GM12878 (cell line): ENCODE results near the gene RAB12. TPM values are rescaled to one million over a fixed set of nuclear protein-coding genes. Genes with fewer than 3 reads are reported as not detected.

Experiments used
- ATAC-seq: fragments of 200-7000 bp; cut with Tn5 transposase; 3 replicates; pipeline ENCODE4 v1.9.1; 2020; ENCODE audit warnings: mild to moderate bottlenecking, moderate library complexity
- BruUV-seq: library from RNA; stranded (reverse); fragments of 400-500 nt; replicated peaks from 2 replicates; lab custom pipeline; 2021; lab: Mats Ljungman, UMichigan
- CTCF ChIA-PET: fragments of 300-600 bp; sonication (Branson Sonifier 250); formaldehyde crosslinking; extraction: SDS; loops from one replicate; lab custom pipeline; 2021; ENCODE audit warnings: inconsistent platforms; lab: Yijun Ruan, JAX
- POLR2A ChIA-PET: fragments of 350-600 bp; formaldehyde crosslinking; extraction: SDS; loops from one replicate; lab custom pipeline; 2021; ENCODE audit warnings: inconsistent platforms; lab: Charles Lee
- RAD21 ChIA-PET: fragments of 300-600 bp; sonication (Branson Sonifier 250); formaldehyde crosslinking; loops from one replicate; lab custom pipeline; 2023; ENCODE audit warnings: antibody characterized with exemption; ENCODE audit not compliant: unreplicated experiment; lab: Charles Lee
- SMC1A ChIA-PET: fragments of 300-600 bp; sonication (Branson Sonifier 250); formaldehyde crosslinking; loops from one replicate; lab custom pipeline; 2023; ENCODE audit not compliant: unreplicated experiment, uncharacterized antibody; lab: Charles Lee
- DNase-seq: peaks from one replicate; pipeline ENCODE4 v3.0.0-alpha.2; 2011; ENCODE audit warnings: low read depth, low spot score
- FAIRE-seq: peaks from 3 replicates; lab custom pipeline; 2011; peaks lifted over from hg19 to GRCh38; lab: Jason Lieb, UNC
- H2AFZ ChIP-seq: 2 replicates; pipeline ENCODE4 v1.6.0; 2011; ENCODE audit warnings: low read depth, low read length, control low read depth; ENCODE audit not compliant: control insufficient read depth
- H3K27ac ChIP-seq: 2 replicates; pipeline ENCODE4 v1.5.1; 2011; ENCODE audit warnings: control low read depth; ENCODE audit not compliant: control insufficient read depth, insufficient read depth
- H3K27me3 ChIP-seq, 2 experiments: replicated peaks in 1 of 2; 2 replicates each; pipeline versions ENCODE4 v1.6.0 to v1.6.1; 2011; ENCODE audit warnings: low read length in 1 of 2; ENCODE audit not compliant: control insufficient read depth in 2 of 2, insufficient read depth in 2 of 2
- H3K36me3 ChIP-seq, 2 experiments: 2 replicates each; pipeline ENCODE4 v1.5.1; 2011; ENCODE audit warnings: low read length in 1 of 2; ENCODE audit not compliant: control insufficient read depth in 2 of 2, insufficient read depth in 2 of 2
- H3K4me1 ChIP-seq: 2 replicates; pipeline ENCODE4 v1.6.1; 2011; ENCODE audit warnings: mild to moderate bottlenecking, low read length, moderate library complexity, mixed read lengths; ENCODE audit not compliant: control insufficient read depth, insufficient read depth
- H3K4me2 ChIP-seq: 2 replicates; pipeline ENCODE4 v1.6.0; 2011; ENCODE audit warnings: control low read depth; ENCODE audit not compliant: control insufficient read depth, insufficient read depth
- H3K4me3 ChIP-seq: fragments of 200-600 bp; sonication (generic); 2 replicates; pipeline ENCODE4 v1.5.1; 2016
- H3K79me2 ChIP-seq: 2 replicates; pipeline ENCODE4 v1.6.0; 2011; ENCODE audit warnings: low read length; ENCODE audit not compliant: control insufficient read depth, insufficient read depth
- H3K9ac ChIP-seq: 2 replicates; pipeline ENCODE4 v1.8.0; 2011; ENCODE audit warnings: low read length, control low read depth, mixed read lengths; ENCODE audit not compliant: control insufficient read depth, insufficient read depth
- H3K9me3 ChIP-seq: replicated peaks from 3 replicates; pipeline ENCODE4 v1.5.1; 2011; ENCODE audit warnings: mild to moderate bottlenecking, low read length; ENCODE audit not compliant: control insufficient read depth, insufficient read depth
- H4K20me1 ChIP-seq: 2 replicates; pipeline ENCODE4 v1.6.0; 2011; ENCODE audit not compliant: control insufficient read depth, insufficient read depth
- CREB1 ChIP-seq: IDR thresholded peaks from 2 replicates; pipeline ENCODE4 v1.6.1; 2012; ENCODE audit warnings: low read depth, mild to moderate bottlenecking, inconsistent platforms
- ESRRA ChIP-seq: IDR thresholded peaks from 2 replicates; pipeline ENCODE4 v1.6.1; 2012; ENCODE audit warnings: mild to moderate bottlenecking, low read length, improper control_type of control experiment
- HDAC2 ChIP-seq: fragments of 200-600 bp; sonication (generic); IDR thresholded peaks from 2 replicates; pipeline ENCODE4 v1.6.1; 2017
- IKZF1 ChIP-seq: fragments of 450-650 bp; conservative IDR thresholded peaks from 2 replicates; pipeline ENCODE4 v1.6.1; 2017; ENCODE audit warnings: antibody characterized with exemption, mild to moderate bottlenecking
- IKZF2 ChIP-seq, 2 experiments: fragments of 450-650 bp; IDR thresholded peaks; 2 replicates each; pipeline ENCODE4 v1.6.1; 2017; ENCODE audit warnings: mild to moderate bottlenecking in 2 of 2, moderate library complexity in 2 of 2
- JUNB ChIP-seq: IDR thresholded peaks from 2 replicates; pipeline ENCODE4 v1.6.1; 2016; ENCODE audit warnings: antibody characterized with exemption, mild to moderate bottlenecking
- MYB ChIP-seq: fragments of 150-350 bp; IDR thresholded peaks from 2 replicates; pipeline ENCODE4 v1.6.1; 2014; ENCODE audit warnings: mild to moderate bottlenecking, low read depth, low read length, borderline replicate concordance
- NFIC ChIP-seq: IDR thresholded peaks from 2 replicates; pipeline ENCODE4 v1.6.1; 2012; ENCODE audit warnings: low read depth, mild to moderate bottlenecking, inconsistent platforms, low read length, moderate library complexity
- NFXL1 ChIP-seq: fragments of 450-650 bp; IDR thresholded peaks from 2 replicates; pipeline ENCODE4 v1.6.1; 2017; ENCODE audit warnings: antibody characterized with exemption, mild to moderate bottlenecking, borderline replicate concordance
- NFYA ChIP-seq: IDR thresholded peaks from 2 replicates; pipeline ENCODE4 v1.6.1; 2011; ENCODE audit warnings: low read depth, mild to moderate bottlenecking, low read length, improper control_type of control experiment, borderline replicate concordance
- PAX5 ChIP-seq: IDR thresholded peaks from 2 replicates; pipeline ENCODE4 v1.6.1; 2011; ENCODE audit warnings: low read depth, low read length, borderline replicate concordance
- PAX8 ChIP-seq: fragments of 450-650 bp; IDR thresholded peaks from 2 replicates; pipeline ENCODE4 v1.6.1; 2017; ENCODE audit warnings: mild to moderate bottlenecking, moderate library complexity
- POU2F2 ChIP-seq: IDR thresholded peaks from 3 replicates; pipeline ENCODE4 v1.6.1; 2011; ENCODE audit warnings: low read depth, mild to moderate bottlenecking, low read length, borderline replicate concordance
- RBBP5 ChIP-seq: fragments of 200-600 bp; sonication (generic); conservative IDR thresholded peaks from 2 replicates; pipeline ENCODE4 v1.6.1; 2016
- SMARCA5 ChIP-seq: fragments of 450-650 bp; IDR thresholded peaks from 2 replicates; pipeline ENCODE4 v1.6.1; 2017; ENCODE audit warnings: mild to moderate bottlenecking
- SREBF2 ChIP-seq: IDR thresholded peaks from 2 replicates; pipeline ENCODE4 v1.6.1; 2012; ENCODE audit warnings: mild to moderate bottlenecking, low read length
- TARDBP ChIP-seq: IDR thresholded peaks from 2 replicates; pipeline ENCODE4 v1.6.1; 2016; ENCODE audit warnings: borderline replicate concordance
- TBL1XR1 ChIP-seq: IDR thresholded peaks from 2 replicates; pipeline ENCODE4 v1.6.1; 2012; ENCODE audit warnings: low read depth, low read length, improper control_type of control experiment
- TCF12 ChIP-seq: IDR thresholded peaks from 2 replicates; pipeline ENCODE4 v1.6.1; 2011; ENCODE audit warnings: low read depth, mild to moderate bottlenecking, low read length
- WGBS: methylation state at CpG from one replicate; pipeline ENCODE4 v1.1.6; 2016; ENCODE audit warnings: low lambda C conversion rate; ENCODE audit not compliant: insufficient replicate concordance, insufficient coverage; ENCODE audit errors: missing lambda C conversion rate; 5-methylcytosine and 5-hydroxymethylcytosine counted together
- in situ Hi-C: fragments of 300-500 bp; cut with MboI; formaldehyde crosslinking; loops from 9 replicates; pipeline ENCODE4 v1.14.3; 2018; ENCODE audit warnings: mixed read lengths
- intact Hi-C: fragments of 100-400 bp; cut with micrococcal nuclease; formaldehyde crosslinking; loops from one replicate; pipeline ENCODE4 v1.14.2; 2022; ENCODE audit not compliant: unreplicated experiment
- polyA plus RNA-seq, 11 experiments: library from polyadenylated mRNA; depleted of rRNA in 4 of 11; unstranded in 6 of 11; stranded (reverse) in 5 of 11; fragments of >200 nt; fragmentation: Nextera tagmentation in 4 of 11; fragmentation: Illumina TruSeq in 1 of 11; extraction: Ambion mirVana in 4 of 11; extraction: Trizol in 1 of 11; gene quantifications; 1 replicate in 1 of 11; 2 replicates in 10 of 11; pipeline versions ENCODE4 v1.2.1 to v1.2.3, GENCODE V29; 2011 to 2016; ENCODE audit warnings: inconsistent platforms in 2 of 11, missing spikeins in 2 of 11, low read depth in 1 of 11
- total RNA-seq, 4 experiments: library from RNA; depleted of rRNA in 3 of 4; stranded (reverse); fragments of >200 nt in 3 of 4; fragmentation: Illumina TruSeq in 1 of 4; extraction: Trizol in 1 of 4; gene quantifications; 2 replicates each; pipeline versions ENCODE4 v1.2.1 to v1.2.3, GENCODE V29; 2013 to 2021
- TF ChIP-seq, protein P1 (sequence below): fragments of 150-350 bp; IDR thresholded peaks from 2 replicates; pipeline ENCODE4 v1.6.1; 2014; ENCODE audit warnings: mild to moderate bottlenecking, low read depth, low read length
- TF ChIP-seq, protein P2 (sequence below): IDR thresholded peaks from 2 replicates; pipeline ENCODE4 v1.6.1; 2011; ENCODE audit warnings: low read depth, mild to moderate bottlenecking, low read length, moderate library complexity, borderline replicate concordance; ENCODE audit errors: extremely low read depth
- TF ChIP-seq, protein P3 (sequence below): fragments of 450-650 bp; IDR thresholded peaks from 2 replicates; pipeline ENCODE4 v1.6.1; 2017; ENCODE audit warnings: low read depth, mild to moderate bottlenecking, moderate library complexity

Gene RAB12
- total and polyA plus RNA-seq, 10 of the 15 experiments (the other 5 are each of a cell fraction or from before 2014, with no cell fraction given), result 0.71 to 29.8 (median 14.0) TPM

DNA sequence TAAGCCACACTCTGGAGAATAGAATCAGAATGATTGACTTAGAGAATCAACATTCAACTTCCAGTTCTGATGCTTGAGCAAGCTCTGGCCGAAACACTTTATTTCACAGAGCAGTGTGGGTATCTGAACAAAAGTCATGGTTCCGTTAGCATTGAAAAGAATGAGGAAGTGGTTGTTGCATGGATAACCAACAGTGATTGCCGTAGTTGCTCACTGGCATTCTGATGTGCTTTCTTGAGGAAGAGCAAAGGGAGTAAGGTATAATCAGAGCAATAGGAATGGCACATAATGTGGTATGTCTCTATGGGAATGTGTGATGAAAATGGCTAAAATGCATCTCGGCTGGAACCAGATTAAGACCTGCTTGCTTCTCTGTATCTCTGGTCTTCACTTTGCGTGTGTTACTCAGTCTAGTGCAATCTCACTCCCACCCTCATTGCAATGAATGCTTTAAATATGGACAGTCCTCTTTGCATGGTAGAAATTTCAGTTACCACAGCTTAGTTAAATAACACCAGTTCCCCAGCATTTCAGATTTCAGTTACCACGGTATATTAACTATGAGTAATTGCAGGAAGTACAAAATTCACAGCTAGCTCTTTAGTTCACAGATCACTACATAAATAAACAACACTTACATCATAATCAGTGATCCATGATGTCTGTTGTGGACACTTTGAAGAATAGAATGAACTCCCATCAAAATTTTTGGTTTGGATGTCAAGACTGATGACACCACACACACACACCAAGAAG, 7.8 kb upstream of the RAB12 start (continued):
- TF ChIP-seq JUNB (peak; percentile 85), RBBP5 (no peak), TBL1XR1 (0 out of 2 replicates have a peak, but pooled peaks have one; percentile 40), HDAC2 (no peak), TCF12 (0 out of 2 replicates have a peak, but pooled peaks have one; percentile 53), MYB (0 out of 2 replicates have a peak, but pooled peaks have one; percentile 58), SMARCA5 (peak; percentile 59), NFYA (no peak), NFXL1 (no peak)
- TF ChIP-seq, protein P1, sequence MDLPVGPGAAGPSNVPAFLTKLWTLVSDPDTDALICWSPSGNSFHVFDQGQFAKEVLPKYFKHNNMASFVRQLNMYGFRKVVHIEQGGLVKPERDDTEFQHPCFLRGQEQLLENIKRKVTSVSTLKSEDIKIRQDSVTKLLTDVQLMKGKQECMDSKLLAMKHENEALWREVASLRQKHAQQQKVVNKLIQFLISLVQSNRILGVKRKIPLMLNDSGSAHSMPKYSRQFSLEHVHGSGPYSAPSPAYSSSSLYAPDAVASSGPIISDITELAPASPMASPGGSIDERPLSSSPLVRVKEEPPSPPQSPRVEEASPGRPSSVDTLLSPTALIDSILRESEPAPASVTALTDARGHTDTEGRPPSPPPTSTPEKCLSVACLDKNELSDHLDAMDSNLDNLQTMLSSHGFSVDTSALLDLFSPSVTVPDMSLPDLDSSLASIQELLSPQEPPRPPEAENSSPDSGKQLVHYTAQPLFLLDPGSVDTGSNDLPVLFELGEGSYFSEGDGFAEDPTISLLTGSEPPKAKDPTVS, result no peak

DNA sequence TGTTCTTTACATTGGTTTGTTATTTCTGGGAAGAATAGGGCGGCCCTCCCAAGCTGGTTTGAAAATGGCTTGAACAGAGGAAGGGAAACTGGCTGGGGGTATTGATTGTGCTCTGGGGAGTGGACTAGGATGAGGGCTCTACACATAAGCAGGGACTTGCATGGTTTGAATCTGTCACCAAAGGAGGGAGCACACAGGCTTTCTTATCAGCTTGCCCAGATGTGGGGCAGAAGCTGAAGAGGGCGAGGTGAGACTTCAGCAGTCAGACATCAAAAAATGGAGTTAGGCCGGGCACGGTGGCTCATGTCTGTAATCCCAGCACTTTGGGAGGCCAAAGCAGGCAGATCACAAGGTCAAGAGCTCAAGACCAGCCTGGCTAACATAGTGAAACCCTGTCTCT, 7.2 kb upstream of the RAB12 start:
- CTCF ChIA-PET, result no interaction called here
- Histone ChIP-seq H3K9ac (peak overlapping the region; percentile 57), H3K79me2 (no peaks in the 10 kb centered on the region), H2AFZ (peak overlapping the region; percentile 78), H3K4me3 (no peak overlapping the region), H3K4me2 (peak overlapping the region; percentile 66), H3K36me3 (no peaks in the 10 kb centered on the region), H3K9me3 (no peaks in the 10 kb centered on the region), H3K27ac (peak overlapping the region; percentile 92), H3K4me1 (peaks cover 49% of the 10 kb centered on the region), H3K27me3 (no peaks in the 10 kb centered on the region), H4K20me1 (no peaks in the 10 kb centered on the region)
- ATAC-seq (peak; percentile 57), DNase-seq (no peak), FAIRE-seq (no peak)
- BruUV-seq, result no TSS peak
- in situ Hi-C loops (loop anchor here (10.0 to 25.0 kb wide), 2 partner anchors 647 to 1310 kb away; partner anchors contain the start of gene VAPA), intact Hi-C loops (loop anchor here (1.0 to 10.0 kb wide), 2 partner anchors 39 to 543 kb away; no protein-coding TSS in a partner anchor)
- SMC1A ChIA-PET, result interaction anchor here (0.7 to 2.1 kb wide), 5 partner anchors 14 to 272 kb away, joined by 3 to 6 read pairs (median 4); no protein-coding TSS in a partner anchor
- POLR2A ChIA-PET, result interaction anchor here (1.2 to 1.4 kb wide), 2 partner anchors 11 to 22 kb away, joined by 3 to 5 read pairs; no protein-coding TSS in a partner anchor
- RAD21 ChIA-PET, result interaction anchor here (0.8 to 1.3 kb wide), 3 partner anchors 11 to 649 kb away, joined by 3 to 6 read pairs (median 4); no protein-coding TSS in a partner anchor
- 37% methylated on average over 4 of the region's 4 CpGs for WGBS
- TF ChIP-seq PAX5, result peak; percentile 11; the same call in 1 of the 2 replicates
- TF ChIP-seq PAX8, result 0 out of 2 replicates have a peak, but pooled peaks have one; percentile 4
- peak; percentile 19; the same call in 1 of the 2 replicates for TF ChIP-seq IKZF1
- TF ChIP-seq IKZF2 (IDR thresholded peaks at IDR 0.05), result peak; percentile 6 to 28; a peak in 2 of 4 replicates
- TF ChIP-seq SREBF2, result no peak
- TF ChIP-seq ESRRA, result no peak
- TF ChIP-seq POU2F2, result no peak
- TF ChIP-seq TARDBP, result no peak
- TF ChIP-seq, protein P2, sequence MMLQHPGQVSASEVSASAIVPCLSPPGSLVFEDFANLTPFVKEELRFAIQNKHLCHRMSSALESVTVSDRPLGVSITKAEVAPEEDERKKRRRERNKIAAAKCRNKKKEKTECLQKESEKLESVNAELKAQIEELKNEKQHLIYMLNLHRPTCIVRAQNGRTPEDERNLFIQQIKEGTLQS, result no peak
- no peak for TF ChIP-seq CREB1
- TF ChIP-seq, protein P3, sequence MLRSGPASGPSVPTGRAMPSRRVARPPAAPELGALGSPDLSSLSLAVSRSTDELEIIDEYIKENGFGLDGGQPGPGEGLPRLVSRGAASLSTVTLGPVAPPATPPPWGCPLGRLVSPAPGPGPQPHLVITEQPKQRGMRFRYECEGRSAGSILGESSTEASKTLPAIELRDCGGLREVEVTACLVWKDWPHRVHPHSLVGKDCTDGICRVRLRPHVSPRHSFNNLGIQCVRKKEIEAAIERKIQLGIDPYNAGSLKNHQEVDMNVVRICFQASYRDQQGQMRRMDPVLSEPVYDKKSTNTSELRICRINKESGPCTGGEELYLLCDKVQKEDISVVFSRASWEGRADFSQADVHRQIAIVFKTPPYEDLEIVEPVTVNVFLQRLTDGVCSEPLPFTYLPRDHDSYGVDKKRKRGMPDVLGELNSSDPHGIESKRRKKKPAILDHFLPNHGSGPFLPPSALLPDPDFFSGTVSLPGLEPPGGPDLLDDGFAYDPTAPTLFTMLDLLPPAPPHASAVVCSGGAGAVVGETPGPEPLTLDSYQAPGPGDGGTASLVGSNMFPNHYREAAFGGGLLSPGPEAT, result no peak
- TF ChIP-seq NFIC, result peak; percentile 9; the same call in 1 of the 2 replicates
